GM18858 (cell line): Measurements from ENCODE around the gene CRYGA.
"Not testable (repeated sequence)": the region's sequence is repeated elsewhere in the genome, so short reads cannot be mapped to it uniquely, and the experiment has no call there.

Experiments
- ATAC-seq: cut with Tn5 transposase; IDR thresholded peaks from one replicate; pipeline ENCODE4 v1.9.1; 2021; ENCODE audit not compliant: unreplicated experiment

CRYGA gene

DNA sequence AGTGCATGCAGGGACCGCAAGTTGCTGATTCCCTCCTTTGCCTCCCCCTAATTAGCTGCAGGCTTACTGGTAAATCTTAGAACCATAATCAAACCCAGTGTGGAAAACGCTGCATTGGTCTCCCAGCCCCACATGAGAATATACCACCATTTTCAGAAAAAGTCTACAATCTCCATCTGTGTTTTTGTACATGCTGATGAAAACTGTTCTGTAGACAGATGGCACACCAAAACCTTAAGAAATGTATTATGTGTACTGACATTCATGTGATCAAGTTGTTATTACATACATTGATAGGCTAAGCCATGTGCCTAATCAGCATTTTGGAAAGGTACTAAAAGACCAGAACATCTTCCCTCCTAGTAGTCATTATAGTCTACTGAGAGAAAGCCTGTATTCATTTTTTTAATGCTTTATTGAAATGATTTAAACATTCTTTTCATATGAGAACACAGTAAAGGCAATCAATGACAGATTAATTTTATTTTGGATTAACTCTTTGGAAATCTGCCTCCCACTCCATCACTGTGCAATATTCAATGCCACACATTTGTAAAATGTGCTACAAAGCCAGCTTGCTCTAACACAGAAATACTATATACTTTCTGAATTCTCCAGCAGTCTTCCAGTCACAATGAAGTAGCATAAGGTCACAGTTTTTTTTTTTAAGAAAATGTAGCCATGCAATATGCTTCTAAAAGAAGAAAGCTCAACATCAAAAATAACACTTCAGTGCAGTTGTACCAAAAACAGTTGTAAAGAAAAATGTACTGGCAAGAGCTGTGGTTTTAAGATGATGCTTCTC, 1.8 kb upstream of the CRYGA start:
- no peak for ATAC-seq

DNA sequence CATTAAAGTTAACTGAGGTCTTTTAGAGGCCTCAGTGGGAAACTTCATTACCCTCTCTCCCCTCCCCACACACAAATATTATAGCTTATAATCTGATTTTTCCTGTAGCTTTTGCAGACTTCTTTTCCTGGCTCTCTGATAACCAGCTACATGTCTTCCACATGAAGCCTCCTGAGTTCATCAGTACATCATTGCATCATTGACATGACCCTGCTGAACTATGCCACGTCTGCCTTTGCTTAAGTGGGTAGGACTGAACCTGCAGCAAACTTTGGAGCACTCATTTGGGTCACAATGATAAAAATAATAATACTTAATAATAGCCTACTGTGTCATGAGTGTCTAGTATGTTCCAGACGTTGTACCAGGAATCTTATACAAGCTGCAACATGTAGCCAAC, 7.0 kb downstream of the CRYGA start:
- ATAC-seq: no peak

DNA sequence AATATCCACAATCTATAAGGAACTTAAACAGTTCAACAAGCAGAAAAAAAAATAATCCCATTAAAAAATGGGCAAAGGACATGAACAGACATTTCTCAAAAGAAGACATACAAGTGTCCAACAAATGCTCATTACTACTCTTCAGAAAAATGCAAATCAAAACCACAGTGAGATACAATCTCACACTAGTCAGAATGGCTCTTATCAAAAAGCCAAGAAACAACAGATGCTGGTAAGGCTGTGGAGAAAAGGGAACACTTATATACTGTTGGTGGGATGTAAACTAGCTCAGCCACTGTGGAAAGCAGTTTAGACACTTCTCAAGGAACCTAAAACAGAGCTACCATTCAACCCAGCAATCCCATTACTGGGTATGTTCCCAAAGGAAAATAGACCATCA, 10.2 kb downstream of the CRYGA start:
- no peak for ATAC-seq

DNA sequence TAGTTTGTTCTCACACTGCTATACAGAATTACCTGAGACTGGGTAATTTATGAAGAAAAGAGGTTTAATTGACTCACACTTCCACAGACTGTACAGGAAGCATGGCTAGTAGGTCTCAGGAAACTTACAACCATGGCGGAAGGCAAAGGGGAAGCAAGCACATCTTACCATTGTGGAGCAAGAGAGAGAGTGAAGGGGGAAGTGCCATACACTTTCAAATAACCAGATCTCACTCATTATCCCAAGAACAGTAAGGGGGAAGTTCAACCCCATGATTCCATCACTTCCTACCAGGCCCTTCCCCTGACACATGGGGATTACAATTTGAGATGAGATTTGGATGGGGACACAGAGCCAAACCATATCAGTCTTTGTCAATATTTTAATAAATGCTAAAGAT, 12.4 kb downstream of the CRYGA start:
- ATAC-seq: no peak

DNA sequence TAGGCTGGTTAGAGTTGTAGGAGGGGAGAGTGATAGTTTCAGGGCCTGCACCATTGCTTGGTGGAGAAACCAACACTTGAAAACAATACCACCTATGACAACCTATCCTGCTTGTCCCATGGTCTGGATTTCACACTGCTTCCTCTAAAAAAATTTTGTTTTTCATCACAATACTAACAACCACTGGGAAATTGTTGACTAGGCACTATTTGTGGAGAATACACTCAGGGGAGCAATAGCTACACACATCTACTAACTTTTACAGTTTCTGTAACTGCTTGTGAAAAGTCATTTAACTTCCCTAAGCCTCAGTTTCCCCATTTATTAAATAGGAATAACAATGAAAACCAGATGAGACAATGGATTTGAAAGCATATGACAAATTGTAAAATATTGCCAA, 13.3 kb downstream of the CRYGA start:
- ATAC-seq: no peak

DNA sequence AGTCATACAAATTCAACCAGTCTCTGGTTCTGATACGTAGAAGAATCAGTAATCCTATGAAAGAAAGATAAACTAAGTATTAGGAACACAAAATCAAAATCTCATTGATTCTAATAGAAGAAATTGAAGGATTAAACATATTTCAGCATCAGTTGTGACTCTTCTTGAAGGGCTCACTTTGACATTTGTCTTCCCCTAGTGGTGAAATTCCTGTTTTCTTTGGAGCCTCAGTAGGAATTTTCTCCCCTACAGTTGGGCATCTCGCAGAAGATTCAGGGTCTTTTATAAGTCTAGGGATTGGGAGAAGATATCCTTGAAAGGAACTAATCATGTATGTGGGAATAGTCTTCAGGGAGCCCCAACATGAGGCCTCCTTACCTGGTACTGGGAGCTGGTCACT, 14.6 kb downstream of the CRYGA start:
- no peak for ATAC-seq

DNA sequence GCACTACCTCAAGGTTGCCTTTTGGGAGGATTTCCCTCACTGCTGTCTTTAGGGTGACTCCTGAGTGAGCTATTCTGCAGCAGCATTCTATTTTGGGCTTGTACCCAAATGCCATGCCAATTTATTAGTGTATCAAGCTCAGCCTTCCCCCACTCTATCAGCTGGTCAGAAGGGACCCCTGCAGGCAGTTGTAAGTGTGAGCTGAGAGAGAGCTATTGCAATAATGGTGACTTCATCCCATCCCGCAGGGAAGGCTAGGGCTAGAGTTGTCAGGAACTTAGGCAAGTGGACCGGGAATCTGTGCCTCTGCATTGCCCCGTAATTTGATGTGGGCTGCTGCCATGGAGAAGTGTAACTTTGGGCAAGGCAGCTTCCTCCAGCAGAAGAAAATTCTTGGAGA, 15.6 kb downstream of the CRYGA start:
- no peak for ATAC-seq

DNA sequence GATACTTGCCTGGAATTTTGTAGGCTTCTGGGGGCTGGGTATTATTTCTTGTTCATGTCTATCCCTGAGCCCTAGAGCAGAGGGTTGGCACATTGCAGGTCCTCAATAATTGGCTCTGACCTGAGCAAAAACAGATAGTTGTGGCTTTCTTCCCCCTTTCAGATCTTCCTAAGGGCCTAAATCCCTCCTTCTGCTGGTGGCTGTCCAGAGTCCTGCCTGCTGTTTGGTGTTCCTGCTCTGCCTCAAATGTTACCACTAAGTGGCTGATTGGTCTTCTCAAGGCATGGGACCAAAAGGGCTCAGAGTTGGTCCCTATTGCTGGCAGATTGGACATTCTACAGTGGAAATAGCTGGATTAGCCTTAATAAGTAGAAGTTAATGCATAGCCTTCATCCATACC, 16.4 kb downstream of the CRYGA start:
- no peak for ATAC-seq

DNA sequence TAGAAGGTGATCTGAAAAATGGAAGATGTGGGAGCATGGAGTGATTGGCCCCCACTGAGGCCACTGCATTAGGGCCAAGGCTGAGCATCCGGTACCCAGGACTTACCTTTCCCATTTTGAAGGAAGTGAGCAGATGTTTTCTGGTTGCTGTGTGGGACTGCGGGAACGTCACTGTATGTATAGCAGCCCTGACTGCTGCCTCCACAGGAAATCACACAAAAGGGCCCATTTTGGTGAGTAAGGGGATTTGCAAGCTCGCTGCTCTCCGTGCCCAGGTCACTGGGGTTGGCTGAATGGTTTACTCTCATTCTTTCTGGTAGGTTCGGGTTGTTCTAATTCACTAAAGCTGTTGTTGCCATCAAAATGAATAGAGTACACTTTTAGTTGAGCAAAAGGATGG, 17.4 kb downstream of the CRYGA start, which contains the start of gene CRYGB:
Gene CRYGB (minus strand): TSS at position 153 of the 400 bp plus-strand sequence. CDS start 38 bp downstream, at position 115.
- ATAC-seq: no peak

DNA sequence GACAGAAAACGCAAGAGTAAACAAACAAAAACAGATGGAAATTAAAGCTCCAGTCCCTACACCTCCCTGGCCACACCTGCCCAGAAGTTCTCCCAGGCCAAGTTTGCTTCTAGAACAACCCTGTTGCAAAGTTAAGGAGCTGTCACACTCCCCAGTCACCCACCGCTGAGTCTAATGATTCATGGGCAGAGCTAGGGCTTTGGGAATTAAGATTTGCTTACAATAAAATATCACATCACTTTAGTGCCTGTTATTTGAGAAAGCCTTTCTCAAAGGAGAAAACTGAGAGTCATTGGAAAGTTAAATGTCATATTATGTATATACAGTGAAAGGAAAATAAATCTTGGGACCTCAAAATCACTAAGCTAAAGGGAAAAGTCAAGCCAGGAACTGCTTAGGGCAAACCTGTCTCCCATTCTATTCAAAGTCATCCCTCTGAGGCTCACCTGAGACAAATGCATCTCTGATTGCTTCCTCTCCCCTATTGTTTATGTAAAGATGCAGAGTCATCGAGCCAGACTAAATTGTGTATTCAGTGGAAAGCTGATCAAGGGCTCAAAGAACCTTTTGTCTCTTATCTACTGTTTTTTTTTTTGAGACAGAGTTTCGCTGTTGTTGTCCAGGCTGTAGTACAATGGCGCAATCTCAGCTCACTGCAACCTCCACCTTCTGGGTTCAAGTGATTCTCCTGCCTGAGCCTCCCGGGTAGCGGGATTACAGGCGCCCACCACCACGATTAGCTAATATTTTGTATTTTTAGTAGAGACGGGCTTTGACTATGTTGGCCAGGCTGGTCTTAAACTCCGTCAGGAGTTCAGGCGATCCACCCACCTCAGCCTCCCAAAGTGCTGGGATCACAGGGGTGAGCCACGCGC, 20.2 kb downstream of the CRYGA start:
- no peak for ATAC-seq

DNA sequence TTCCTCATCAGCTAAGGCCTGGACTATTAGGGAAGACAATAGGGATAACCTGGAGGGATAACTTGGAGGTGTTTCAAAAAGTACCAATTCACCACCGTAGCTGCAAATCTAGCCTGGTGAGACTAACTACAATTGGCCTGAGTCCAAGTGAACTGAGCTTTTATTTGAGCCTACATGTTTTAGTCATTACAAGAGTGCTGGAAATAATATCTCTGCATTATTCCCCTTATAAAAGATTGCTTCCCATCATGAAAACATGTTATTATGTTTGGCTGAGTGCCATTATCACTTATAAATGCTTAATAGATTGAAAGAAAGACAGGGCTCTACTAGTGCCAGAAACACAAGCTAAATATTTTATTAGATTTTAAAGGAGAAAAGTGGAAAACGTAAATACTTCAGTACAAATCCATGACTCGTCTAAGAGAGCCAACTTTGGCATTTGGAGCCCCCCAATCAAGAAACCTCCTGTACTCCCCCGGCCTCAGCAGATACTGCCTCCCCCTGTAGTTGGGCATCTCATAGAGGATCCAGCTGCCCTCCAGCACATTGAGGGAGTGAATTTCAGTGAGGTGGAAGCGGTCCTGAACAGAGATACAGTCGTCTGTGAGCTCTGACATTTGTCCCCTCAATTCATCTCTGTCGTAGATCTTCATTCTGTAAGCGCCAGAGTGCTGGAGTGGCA, 21.0 kb downstream of the CRYGA start:
- no peak for ATAC-seq

DNA sequence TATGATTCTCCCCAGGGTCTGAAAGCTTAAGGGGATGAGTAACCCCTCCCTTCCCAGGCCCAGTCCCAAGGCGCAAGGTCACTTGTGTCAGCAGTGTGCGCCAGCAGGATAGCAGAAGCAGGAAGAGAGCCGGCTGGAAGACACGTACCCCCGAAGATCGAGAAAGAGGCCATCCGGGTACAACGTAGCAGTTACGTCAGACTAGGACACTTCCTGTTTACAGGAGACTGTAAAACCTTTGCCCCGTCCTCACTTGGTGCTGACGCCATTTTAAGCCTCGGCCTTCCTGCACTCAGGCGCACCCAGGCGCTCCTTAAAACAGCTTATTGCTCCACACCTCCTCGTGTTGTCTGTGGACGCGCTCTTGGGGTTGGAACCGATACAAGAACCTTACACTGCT, 23.9 kb downstream of the CRYGA start:
- no peak for ATAC-seq

DNA sequence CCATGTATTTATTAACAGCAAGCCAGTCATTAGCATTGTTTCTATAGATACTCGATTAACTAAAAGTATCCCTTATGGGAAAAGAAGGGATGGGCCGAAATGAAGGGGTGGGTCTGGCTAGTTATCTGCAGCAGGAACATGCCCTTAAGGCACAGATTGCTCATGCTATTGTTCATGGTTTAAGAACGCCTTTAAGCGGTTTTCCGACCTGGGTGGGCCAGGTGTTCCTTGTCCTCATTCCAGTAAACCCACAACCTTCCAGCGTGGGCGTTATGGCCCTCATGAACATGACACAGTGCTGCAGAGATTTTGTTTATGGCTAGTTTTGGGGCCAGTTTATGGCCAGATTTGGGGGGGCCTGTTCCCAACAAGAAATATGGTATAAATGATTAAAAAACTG, 25.1 kb downstream of the CRYGA start:
- not testable (repeated sequence) for ATAC-seq

DNA sequence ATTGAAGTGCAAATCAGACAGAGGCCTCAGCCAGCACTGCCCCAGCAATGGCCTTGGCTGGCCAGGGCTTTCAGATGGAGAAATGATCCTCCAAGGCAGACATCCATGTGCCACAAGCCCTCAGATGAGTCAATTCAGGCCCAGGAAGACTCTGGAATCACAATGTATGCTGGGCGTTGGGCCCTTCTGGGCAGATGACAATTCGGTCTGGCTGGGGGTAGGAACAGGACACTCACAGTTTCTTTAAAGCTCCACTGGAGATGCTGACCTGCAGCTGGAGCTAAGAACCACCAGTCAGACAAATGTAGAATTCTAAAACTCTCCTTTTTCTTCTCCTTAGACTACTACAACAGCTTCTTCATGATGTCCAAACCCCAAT, 26.7 kb downstream of the CRYGA start:
- no peak for ATAC-seq

DNA sequence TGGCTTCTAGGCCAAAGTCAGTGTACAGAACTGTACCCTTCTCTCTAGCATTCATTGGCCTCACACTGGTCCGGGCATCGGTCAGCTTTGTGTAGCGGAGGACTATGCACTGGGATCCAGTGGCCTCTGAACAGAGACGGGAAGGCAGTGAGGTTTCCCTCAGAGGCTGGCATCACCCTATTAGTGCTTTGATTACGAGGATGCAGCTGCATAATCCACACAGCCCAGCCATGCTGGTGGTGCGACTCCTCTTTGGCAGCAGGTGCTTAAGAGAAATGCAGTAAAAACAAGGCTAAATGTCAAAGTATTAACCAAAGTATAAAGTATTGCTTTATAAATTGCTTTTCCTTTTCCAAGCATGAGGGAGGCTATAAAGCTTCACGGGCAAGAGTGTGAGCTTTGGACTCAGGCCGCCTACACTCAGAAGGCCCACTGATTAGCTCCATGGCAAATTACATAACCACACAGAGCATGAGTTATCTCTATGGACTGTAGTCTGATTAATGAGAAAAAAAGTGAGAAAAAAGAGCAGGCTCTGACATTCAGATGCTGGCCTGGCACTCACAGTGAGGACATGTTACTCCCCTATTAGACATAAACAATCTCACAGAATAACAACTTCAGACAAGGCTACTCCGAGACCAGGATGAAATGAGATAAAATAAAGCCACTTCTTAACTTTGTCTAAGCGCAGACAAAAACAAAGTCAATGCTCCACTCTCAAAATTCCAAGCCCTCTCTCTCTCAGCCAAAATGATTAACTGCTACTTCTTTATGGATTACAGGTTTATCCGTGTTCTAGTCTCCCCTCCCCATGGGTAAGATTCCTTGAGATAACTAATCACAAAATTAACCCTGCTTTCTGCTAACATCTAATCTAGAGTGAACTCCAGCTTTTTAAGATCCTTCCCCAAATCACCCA, 27.3 kb downstream of the CRYGA start:
- no peak for ATAC-seq

DNA sequence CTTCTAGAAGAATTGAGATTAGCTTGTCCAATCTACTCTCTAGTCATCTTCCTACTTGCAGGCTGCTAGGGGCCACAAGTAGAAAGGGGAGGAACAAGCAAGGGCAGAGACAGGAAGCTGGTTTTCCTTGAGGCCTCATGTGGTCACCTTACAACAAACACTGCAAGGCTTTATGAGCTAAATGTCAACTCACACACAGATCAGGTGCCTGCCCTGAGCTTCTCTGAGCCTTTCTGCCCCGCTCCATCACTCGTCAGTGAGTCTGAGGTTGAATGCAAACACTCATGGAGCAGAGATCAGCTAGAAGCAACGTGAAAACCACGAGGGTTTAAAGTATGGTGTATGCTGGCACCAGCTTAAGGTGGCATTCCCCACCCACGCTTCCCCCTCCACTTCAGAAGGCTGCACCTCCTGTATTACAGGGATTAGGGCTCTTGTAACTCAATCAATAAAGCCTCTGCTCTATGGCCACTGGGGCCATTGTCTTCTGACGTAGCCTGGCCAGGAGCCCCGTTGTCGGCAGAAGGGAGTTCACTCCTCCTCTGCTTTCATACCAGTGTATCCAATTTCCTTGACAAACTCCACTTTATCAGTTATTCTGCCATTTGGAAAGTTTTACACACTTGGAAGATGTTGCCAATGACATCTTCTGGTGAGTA, 28.3 kb downstream of the CRYGA start:
- no peak for ATAC-seq

DNA sequence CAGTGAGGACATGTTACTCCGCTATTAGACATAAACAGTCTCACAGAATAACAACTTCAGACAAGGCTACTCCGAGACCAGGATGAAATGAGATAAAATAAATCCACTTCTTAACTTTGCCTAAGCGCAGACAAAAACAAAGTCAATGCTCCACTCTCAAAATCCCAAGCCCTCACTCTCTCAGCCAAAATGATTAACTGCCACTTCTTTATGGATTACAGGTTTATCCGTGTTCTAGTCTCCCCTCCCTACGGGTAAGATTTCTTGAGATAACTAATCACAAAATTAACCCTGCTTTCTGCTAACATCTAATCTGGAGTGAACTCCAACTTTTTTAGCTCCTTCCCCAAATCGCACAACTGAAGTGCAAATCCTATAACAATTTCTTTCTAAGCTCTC, 32.7 kb downstream of the CRYGA start:
- ATAC-seq: no peak

DNA sequence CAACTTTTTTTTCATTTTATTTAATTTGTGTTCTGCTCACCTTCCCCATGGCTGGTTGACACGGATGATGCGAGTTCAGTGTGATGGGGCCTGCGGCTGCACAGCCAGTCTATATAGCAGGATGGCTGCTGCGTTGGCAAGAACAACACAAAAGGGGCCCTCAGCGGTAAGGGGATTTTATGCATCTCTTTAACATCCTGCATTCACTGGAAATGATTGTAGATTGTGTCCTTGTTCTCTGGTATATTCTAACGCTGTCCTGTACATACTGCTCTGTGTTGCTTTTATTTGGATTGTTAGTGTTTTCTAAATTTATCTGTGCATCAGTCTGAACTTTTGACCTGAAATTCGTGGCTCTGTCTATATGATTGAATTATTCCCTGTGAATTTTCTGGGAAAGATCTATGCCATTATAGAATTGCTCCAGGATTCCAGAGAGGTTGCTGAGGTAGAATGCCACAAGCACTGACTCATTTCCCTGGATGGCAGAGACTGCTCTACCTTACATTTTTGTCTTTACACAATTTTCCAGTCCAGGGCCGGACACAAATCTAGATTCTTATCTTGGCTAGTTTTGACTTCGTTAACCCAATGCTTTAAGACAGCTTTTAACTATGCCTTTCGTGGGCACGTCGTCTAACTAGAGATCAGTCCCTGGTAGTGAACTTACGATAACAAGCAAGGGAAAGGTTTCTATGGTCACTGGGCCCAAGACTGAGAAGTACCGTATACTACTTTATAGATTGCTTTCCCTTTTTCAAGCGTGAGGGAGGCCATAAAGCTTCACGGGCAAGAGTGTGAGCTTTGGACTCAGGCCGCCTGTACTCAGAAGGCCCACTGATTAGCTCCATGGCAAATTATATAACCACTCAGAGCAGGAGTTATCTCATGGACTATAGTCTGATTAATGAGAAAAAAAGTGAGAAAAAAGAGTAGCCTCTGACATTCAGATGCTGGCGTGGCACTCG, 33.4 kb downstream of the CRYGA start, which contains the start of gene CRYGC:
Gene CRYGC (minus strand): TSS at position 85 of the 968 bp plus-strand sequence. CDS start 36 bp downstream, at position 49.
- no peak for ATAC-seq

DNA sequence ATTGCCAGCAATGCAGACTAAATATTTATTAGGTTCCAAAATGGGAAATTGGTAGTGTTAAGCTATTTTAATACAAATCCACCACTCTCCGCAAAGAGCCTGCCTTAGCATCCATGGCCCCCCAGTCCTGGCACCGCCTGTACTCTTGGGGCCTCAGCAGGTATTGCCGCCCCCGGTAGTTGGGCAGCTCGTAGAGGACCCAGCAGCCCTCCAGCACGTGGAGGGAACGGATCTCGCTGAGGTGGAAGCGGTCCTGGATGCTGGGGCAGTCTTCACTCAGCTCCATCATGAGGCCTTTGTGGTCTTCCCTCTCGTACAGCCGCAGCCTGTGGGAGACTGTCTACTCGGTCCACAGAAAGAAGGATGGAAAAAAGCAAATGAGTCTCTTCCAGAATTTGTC, 35.3 kb downstream of the CRYGA start:
- ATAC-seq: no peak
